IPS-18c (cell line): ENCODE data around the gene C9orf43.
"Not testable (repeated sequence)": the region's sequence is repeated elsewhere in the genome, so short reads cannot be mapped to it uniquely, and the experiment has no call there.

Experiments used
- H3K4me3 ChIP-seq: 2 replicates; pipeline ENCODE4 v1.7.0; 2013; ENCODE audit warnings: low read depth, mild to moderate bottlenecking, low read length, moderate library complexity; ENCODE audit not compliant: insufficient read depth
- H3K9me3 ChIP-seq: one replicate; pipeline ENCODE4 v1.6.1; 2013; ENCODE audit warnings: mild to moderate bottlenecking, low read length, moderate library complexity; ENCODE audit not compliant: control insufficient read depth, insufficient read depth

The C9orf43 gene

GRCh38 chr9:113401027-113401792, 9.3 kb upstream of the C9orf43 start, which contains the start of gene ALAD:
Gene ALAD, minus strand, starts transcription at chr9:113401284. Its CDS starts 7,725 bp downstream, at chr9:113393559.
- Histone ChIP-seq H3K9me3 (no peaks in the 10 kb centered on the region), H3K4me3 (peak within 1 kb of the TSS; percentile 75)

- Histone ChIP-seq H3K4me3 (no peak overlapping the region), H3K9me3 (no peaks in the 10 kb centered on the region)
Observed at GRCh38 chr9:113403646-113404045, 6.9 kb upstream of the C9orf43 start.

GRCh38 chr9:113406353-113406752, 4.2 kb upstream of the C9orf43 start:
- H3K9me3 ChIP-seq, H3K4me3 ChIP-seq: not testable (repeated sequence)

GRCh38 chr9:113406873-113407511, 3.6 kb upstream of the C9orf43 start:
- H3K4me3 ChIP-seq, H3K9me3 ChIP-seq: not testable (repeated sequence)

GRCh38 chr9:113409481-113409880, 1.1 kb upstream of the C9orf43 start:
- Histone ChIP-seq H3K4me3 (peak overlapping the region; percentile 82), H3K9me3 (no peaks in the 10 kb centered on the region)

- H3K9me3 ChIP-seq = no peaks in the 10 kb centered on the region
- H3K4me3 ChIP-seq = peak overlapping the region; percentile 82
Observed at GRCh38 chr9:113409883-113410206, 702 bp upstream of the C9orf43 start.

- no peaks in the 10 kb centered on the region for H3K9me3 ChIP-seq
- no peak overlapping the region for H3K4me3 ChIP-seq
Observed at GRCh38 chr9:113416149-113416721, 5.7 kb downstream of the C9orf43 start.

GRCh38 chr9:113417370-113417769, 6.8 kb downstream of the C9orf43 start:
- Histone ChIP-seq H3K9me3 (no peaks in the 10 kb centered on the region), H3K4me3 (no peak overlapping the region)

GRCh38 chr9:113421726-113422125, 11.2 kb downstream of the C9orf43 start:
- H3K4me3 ChIP-seq = no peak overlapping the region
- no peaks in the 10 kb centered on the region for H3K9me3 ChIP-seq

- Histone ChIP-seq H3K4me3 (no peak overlapping the region; the same call in 1 of the 2 replicates), H3K9me3 (no peaks in the 10 kb centered on the region)
Observed at GRCh38 chr9:113425072-113425471, 14.5 kb downstream of the C9orf43 start.

GRCh38 chr9:113426701-113427100, 16.2 kb downstream of the C9orf43 start:
- no peaks in the 10 kb centered on the region for H3K9me3 ChIP-seq
- H3K4me3 ChIP-seq = no peak overlapping the region

- Histone ChIP-seq H3K9me3 (no peaks in the 10 kb centered on the region), H3K4me3 (no peak overlapping the region)
Observed at GRCh38 chr9:113427629-113428028, 17.1 kb downstream of the C9orf43 start.

- no peak overlapping the region for H3K4me3 ChIP-seq
- no peaks in the 10 kb centered on the region for H3K9me3 ChIP-seq
Observed at GRCh38 chr9:113428062-113428615, 17.6 kb downstream of the C9orf43 start.

GRCh38 chr9:113431191-113431590, 20.6 kb downstream of the C9orf43 start:
- H3K4me3 ChIP-seq = no peak overlapping the region
- no peaks in the 10 kb centered on the region for H3K9me3 ChIP-seq

- no peak overlapping the region for H3K4me3 ChIP-seq
- H3K9me3 ChIP-seq = no peaks in the 10 kb centered on the region
Observed at GRCh38 chr9:113436728-113437515, 26.4 kb downstream of the C9orf43 start.

GRCh38 chr9:113437716-113438115, 27.2 kb downstream of the C9orf43 start:
- H3K9me3 ChIP-seq, H3K4me3 ChIP-seq: not testable (repeated sequence)

- no peak overlapping the region for H3K4me3 ChIP-seq
- no peaks in the 10 kb centered on the region for H3K9me3 ChIP-seq
Observed at GRCh38 chr9:113444736-113445135, 34.2 kb downstream of the C9orf43 start.
